COLO829 (cell line): Measurements from ENCODE around the gene MSX1.

ENCODE experiments used
- DNase-seq: peaks from one replicate; pipeline ENCODE4 v3.0.0; 2012; ENCODE audit warnings: low spot score

The MSX1 gene

GRCh38 chr4:4913147-4913561 lies 53.7 kb downstream of the MSX1 start:
- no peak for DNase-seq
